Parathyroid adenoma (tissue), 2 donors: ENCODE measurements around the gene DEPDC4.
"Not testable (repeated sequence)": the region's sequence is repeated elsewhere in the genome, so short reads cannot be mapped to it uniquely, and the experiment has no call there.

Experiments used
- H2AFZ ChIP-seq: fragments of 300-600 bp; sonication (generic); one replicate; pipeline ENCODE4 v1.7.0; 2017; ENCODE audit warnings: antibody characterized with exemption, mild to moderate bottlenecking
- H3K27ac ChIP-seq: fragments of 300-600 bp; sonication (generic); one replicate; pipeline ENCODE4 v1.7.0; 2017
- H3K27me3 ChIP-seq: fragments of 300-600 bp; sonication (generic); one replicate; pipeline ENCODE4 v1.7.0; 2017; ENCODE audit warnings: low read length; ENCODE audit not compliant: control insufficient read depth, insufficient read depth
- H3K36me3 ChIP-seq: fragments of 300-600 bp; sonication (generic); one replicate; pipeline ENCODE4 v1.7.0; 2017; ENCODE audit warnings: low read length; ENCODE audit not compliant: control insufficient read depth, insufficient read depth
- H3K4me1 ChIP-seq: fragments of 300-600 bp; sonication (generic); one replicate; pipeline ENCODE4 v1.7.0; 2017; ENCODE audit warnings: control low read depth
- H3K4me2 ChIP-seq: fragments of 300-600 bp; sonication (generic); one replicate; pipeline ENCODE4 v1.7.0; 2017; ENCODE audit warnings: low read length
- H3K4me3 ChIP-seq: fragments of 300-600 bp; sonication (generic); one replicate; pipeline ENCODE4 v1.7.0; 2017; ENCODE audit warnings: low read depth, low read length
- H3K79me2 ChIP-seq: fragments of 300-600 bp; sonication (generic); one replicate; pipeline ENCODE4 v1.7.0; 2017; ENCODE audit warnings: control low read depth
- H3K9ac ChIP-seq: fragments of 300-600 bp; sonication (generic); one replicate; pipeline ENCODE4 v1.7.0; 2017; ENCODE audit warnings: mild to moderate bottlenecking
- H3K9me3 ChIP-seq: fragments of 300-600 bp; sonication (generic); one replicate; pipeline ENCODE4 v1.7.0; 2017; ENCODE audit warnings: low read length; ENCODE audit not compliant: control insufficient read depth
- CTCF ChIP-seq: fragments of 300-600 bp; sonication (generic); IDR thresholded peaks from one replicate; pipeline ENCODE4 v1.7.0; 2017; ENCODE audit warnings: antibody characterized with exemption, mild to moderate bottlenecking
- donor health status: primary hyperparathyroidism.

The DEPDC4 gene

DNA sequence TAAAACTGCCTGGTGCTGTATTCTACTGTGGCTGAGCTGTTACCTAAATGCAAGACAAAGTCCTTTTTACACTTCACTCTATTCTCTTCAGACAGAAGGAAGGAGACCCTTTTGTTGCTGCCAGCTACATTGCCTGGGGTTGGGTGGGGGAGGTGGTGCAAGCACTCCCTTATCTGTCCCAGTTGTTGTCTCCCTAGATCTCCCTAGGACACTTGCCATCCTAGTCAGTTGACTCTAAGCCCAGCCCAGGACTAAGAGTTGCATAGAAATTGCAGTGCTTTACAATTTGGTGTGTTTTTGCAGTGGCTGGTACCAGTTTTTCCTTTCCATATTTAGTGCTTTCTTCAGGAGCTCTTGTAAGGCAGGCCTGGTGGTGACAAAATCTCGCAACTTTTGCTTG is 35.2 kb upstream of the DEPDC4 start:
- no peak overlapping the region for H3K4me3 ChIP-seq
- H3K9me3 ChIP-seq: no peaks in the 10 kb centered on the region
- no peak overlapping the region for H3K9ac ChIP-seq
- H3K27ac ChIP-seq: no peak overlapping the region
- no peaks in the 10 kb centered on the region for H3K4me1 ChIP-seq
- H3K79me2 ChIP-seq: peaks cover 8% of the 10 kb centered on the region
- TF ChIP-seq CTCF: no peak
- H2AFZ ChIP-seq: no peak overlapping the region
- H3K4me2 ChIP-seq: no peak overlapping the region
- H3K36me3 ChIP-seq: no peaks in the 10 kb centered on the region
- no peaks in the 10 kb centered on the region for H3K27me3 ChIP-seq

DNA sequence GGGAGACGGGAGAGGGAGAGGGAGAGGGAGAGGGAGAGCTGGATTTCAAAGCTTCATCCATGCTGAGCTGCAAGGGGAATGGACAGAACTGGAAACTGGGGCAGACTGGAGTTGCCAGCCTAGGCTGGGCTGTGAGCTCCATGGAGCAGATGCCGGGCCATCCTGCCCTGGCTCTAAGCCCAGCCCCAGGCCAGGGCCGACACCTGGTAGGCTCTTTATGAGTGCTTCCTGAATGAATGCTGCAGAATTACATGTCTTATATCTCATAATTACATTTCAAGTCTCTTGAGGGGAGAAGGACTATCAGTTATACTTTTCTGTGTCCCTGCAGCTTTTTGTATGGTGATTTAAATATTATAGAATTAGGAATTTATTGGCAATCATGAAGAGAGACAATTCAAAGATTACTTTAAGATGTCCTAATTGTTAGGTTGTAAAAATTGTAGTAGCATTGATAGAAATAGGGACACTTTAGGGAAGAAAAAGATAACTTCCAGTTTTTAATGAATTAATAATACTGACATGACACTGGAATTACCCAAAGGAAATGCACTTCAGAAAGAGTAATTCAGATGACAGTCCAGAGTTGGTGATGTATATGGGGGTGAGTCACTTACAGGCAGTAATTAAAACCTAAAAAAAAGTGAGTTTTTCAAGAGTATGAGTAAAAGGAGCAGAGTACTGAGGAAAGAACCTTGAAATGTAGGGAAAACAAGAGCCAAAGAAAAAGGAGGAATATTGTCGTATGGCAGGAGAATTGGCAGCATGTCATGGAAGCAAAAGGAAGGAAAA is 29.1 kb upstream of the DEPDC4 start:
- Histone ChIP-seq H3K4me1 (no peaks in the 10 kb centered on the region), H3K27me3 (no peaks in the 10 kb centered on the region), H3K4me3 (no peak overlapping the region), H2AFZ (no peak overlapping the region), H3K27ac (no peak overlapping the region), H3K79me2 (no peaks in the 10 kb centered on the region), H3K9ac (no peak overlapping the region), H3K36me3 (no peaks in the 10 kb centered on the region), H3K9me3 (no peaks in the 10 kb centered on the region), H3K4me2 (no peak overlapping the region)
- TF ChIP-seq CTCF: no peak

DNA sequence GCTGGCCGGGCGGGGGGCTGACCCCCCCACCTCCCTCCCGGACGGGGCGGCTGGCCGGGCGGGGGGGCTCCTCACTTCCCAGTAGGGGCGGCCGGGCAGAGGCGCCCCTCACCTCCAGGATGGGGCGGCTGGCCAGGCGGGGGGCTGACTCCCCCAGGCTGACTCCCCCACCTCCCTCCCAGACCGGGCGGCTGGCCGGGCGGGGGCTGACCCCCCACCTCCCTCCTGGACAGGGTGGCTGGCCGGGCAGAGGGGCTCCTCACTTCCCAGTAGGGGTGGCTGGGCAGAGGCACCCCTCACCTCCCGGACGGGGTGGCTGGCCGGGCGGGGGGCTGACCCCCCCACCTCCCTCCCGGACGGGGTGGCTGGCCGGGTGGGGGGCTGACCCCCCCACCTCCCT is 27.5 kb upstream of the DEPDC4 start:
- H3K9ac ChIP-seq, H3K4me3 ChIP-seq, H3K27ac ChIP-seq, H3K36me3 ChIP-seq, H2AFZ ChIP-seq, H3K4me2 ChIP-seq, H3K79me2 ChIP-seq, H3K9me3 ChIP-seq, H3K4me1 ChIP-seq, H3K27me3 ChIP-seq: not testable (repeated sequence)

DNA sequence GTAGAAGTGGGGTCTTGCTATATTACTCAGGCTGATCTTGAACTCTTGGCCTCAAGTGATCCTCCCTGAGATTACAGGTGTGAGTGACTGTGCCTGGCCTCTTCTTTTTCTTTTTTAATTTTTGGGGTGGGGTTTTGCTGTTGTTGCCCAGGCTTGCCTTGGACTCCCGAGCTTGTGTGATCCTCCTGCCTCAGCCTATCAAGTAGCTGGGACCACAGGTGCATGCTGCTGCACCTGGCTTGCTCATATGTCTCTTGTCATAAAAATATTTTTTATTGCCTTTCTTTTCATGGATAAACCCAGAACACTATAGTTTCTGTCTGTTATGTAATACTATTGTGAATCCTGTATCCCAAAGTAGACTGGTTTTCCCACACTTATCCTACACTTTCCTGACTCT is 26.1 kb upstream of the DEPDC4 start:
- Histone ChIP-seq H3K27ac (no peak overlapping the region), H3K9me3 (no peaks in the 10 kb centered on the region), H3K4me1 (no peaks in the 10 kb centered on the region), H3K4me2 (no peak overlapping the region), H3K9ac (no peak overlapping the region), H3K36me3 (no peaks in the 10 kb centered on the region), H3K79me2 (no peaks in the 10 kb centered on the region), H3K27me3 (no peaks in the 10 kb centered on the region), H3K4me3 (no peak overlapping the region), H2AFZ (no peak overlapping the region)
- no peak for TF ChIP-seq CTCF

DNA sequence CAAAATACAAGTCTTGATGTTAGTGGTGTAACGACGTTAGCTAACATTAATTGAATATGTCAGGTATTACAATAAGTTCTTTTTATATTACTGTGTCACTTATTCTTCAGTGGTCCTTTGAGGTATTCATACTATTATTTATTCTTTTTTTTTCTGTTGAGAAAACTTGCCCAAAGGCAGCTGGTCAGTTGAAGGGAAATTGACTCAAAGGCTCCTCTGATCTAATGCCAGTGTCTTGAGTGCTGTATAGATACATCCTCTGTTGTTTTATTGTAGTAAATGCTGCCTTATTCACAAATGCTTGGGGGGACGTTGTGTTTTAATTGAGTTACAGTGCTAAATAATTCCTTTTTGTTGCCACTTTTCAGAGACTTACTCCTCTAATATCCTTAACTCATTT is 23.1 kb upstream of the DEPDC4 start:
- Histone ChIP-seq H3K36me3 (no peaks in the 10 kb centered on the region), H3K4me1 (no peaks in the 10 kb centered on the region), H3K27ac (no peak overlapping the region), H3K9ac (no peak overlapping the region), H3K4me3 (no peak overlapping the region), H2AFZ (no peak overlapping the region), H3K9me3 (no peaks in the 10 kb centered on the region), H3K79me2 (no peaks in the 10 kb centered on the region), H3K4me2 (no peak overlapping the region), H3K27me3 (no peaks in the 10 kb centered on the region)
- TF ChIP-seq CTCF: no peak
